ENCODE measurements around the gene ODC1. TPM values are rescaled to one million over a fixed set of nuclear protein-coding genes. Genes with fewer than 3 reads are reported as not detected.

Gene ODC1
- total RNA-seq, 3 donors from 2014 or later, result 39.8 to 68.8 (median 60.3) TPM

DNA sequence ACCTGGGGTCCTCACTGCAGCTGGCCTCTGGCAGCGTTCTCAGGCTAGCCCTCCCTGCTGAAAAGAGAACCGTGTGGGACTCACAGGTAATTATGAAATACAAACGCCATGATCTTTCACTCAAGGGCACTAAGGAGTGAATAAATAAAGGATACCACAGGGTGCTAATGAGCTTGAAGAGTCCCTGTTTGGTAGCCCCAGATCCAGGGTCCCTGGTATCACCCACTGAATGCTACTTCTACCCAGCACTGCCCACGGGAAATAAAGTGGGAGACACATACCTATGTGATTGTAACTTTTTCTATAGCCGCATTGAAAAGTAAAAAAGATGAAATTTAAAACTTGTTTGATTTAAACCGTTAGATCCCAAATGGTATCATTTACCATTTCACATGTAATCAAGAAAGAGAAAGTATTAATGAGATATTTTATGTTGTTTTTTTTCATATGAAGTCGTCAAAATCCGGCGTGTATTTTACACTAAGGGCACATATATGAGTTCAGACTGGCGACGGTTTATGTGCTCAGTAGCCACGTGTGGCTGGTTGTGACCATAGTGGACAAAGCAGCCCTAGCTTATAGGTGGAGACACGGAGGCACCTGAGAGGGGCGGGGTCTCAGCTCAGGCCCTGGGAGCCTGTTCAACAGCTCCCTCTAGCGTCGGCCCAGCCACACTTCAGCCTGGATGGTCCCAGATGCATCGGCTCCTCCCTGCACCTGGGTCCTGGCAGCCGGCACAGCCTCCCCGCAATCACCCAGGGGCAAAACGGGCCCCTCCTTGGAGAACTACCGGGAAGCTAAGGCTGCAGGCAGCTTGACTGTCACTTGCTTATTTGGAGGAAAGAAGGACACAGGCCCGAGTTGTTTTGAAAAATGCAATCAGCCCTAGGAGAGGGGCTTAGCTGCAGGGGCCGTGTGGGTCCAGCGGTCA is 39.2 kb downstream of the ODC1 start:
- Histone ChIP-seq H3K4me1 (peaks cover 3 to 25% of the 10 kb centered on the region in 2 donors), H3K9me3 (no peaks in the 10 kb centered on the region), H3K27me3 (no peaks in the 10 kb centered on the region), H3K27ac (peak overlapping the region; percentile 88 to 90), H3K36me3 (no peaks in the 10 kb centered on the region), H3K4me3 (peak overlapping the region in 1 of 3 donors; percentile 44)
- intact Hi-C loops (cut with DNase I; ENCODE audit: low total_unique reads), result no loop called here
- peak; percentile 81 to 83 for DNase-seq (ENCODE audit: low spot score in 2 of 2)
- TF ChIP-seq, protein P1, sequence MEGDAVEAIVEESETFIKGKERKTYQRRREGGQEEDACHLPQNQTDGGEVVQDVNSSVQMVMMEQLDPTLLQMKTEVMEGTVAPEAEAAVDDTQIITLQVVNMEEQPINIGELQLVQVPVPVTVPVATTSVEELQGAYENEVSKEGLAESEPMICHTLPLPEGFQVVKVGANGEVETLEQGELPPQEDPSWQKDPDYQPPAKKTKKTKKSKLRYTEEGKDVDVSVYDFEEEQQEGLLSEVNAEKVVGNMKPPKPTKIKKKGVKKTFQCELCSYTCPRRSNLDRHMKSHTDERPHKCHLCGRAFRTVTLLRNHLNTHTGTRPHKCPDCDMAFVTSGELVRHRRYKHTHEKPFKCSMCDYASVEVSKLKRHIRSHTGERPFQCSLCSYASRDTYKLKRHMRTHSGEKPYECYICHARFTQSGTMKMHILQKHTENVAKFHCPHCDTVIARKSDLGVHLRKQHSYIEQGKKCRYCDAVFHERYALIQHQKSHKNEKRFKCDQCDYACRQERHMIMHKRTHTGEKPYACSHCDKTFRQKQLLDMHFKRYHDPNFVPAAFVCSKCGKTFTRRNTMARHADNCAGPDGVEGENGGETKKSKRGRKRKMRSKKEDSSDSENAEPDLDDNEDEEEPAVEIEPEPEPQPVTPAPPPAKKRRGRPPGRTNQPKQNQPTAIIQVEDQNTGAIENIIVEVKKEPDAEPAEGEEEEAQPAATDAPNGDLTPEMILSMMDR (IDR thresholded peaks at IDR 0.05), result peak; percentile 84 to 91 (median 90)
- TF ChIP-seq POLR2AphosphoS5 (IDR thresholded peaks at IDR 0.05), result peak in 2 of 3 donors; percentile 9 to 10
- TF ChIP-seq POLR2A (IDR thresholded peaks at IDR 0.05), result no peak

DNA sequence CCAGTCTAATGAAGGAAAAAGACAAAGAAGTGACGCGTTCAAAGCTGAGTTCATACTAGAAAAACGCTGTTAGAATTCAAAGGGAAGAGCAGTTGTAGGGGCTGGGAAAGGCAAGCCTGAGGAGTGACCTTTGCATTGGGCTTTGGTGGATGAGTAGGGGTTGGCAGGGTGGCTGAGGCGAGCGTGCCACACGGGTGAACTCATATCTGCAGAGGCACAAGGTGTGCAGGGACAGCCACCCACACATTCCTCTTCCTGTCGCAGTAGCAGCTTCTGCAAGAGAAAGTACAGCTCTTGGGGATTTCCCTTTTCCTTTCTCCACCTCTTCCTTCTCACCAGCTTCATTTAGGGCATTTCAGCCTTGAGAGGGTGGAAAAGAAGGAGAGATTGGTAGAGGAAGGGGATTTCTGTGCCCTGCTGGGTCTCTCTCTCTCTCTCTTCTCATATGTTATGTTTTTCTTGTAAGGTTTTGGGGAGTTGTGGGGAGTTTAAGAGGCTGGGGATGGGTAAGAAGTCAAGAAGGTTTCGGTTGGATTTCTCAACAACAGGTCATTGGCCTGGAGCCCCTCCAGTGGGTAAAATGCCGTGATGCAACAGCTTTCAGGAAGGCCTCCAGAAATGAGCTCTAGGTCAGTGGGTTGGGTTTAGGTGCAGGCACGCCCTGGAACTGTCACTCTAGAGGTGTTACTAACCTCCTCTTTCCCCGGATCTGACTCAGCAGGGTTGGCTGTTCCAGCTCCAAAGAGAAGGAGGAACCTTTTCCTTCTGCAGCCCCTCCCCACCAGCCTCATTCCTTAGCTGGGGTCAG is 40.1 kb downstream of the ODC1 start:
- peak overlapping the region in 1 of 3 donors; percentile 44 for H3K4me3 ChIP-seq
- no peaks in the 10 kb centered on the region for H3K36me3 ChIP-seq
- intact Hi-C loops (cut with DNase I; ENCODE audit: low total_unique reads), result no loop called here
- peaks cover 3 to 25% of the 10 kb centered on the region in 2 donors for H3K4me1 ChIP-seq
- no peaks in the 10 kb centered on the region for H3K9me3 ChIP-seq
- peak; percentile 68 to 74 for DNase-seq (ENCODE audit: low spot score in 2 of 2)
- H3K27ac ChIP-seq, result peak overlapping the region; percentile 88 to 90
- no peaks in the 10 kb centered on the region for H3K27me3 ChIP-seq
- TF ChIP-seq POLR2A (IDR thresholded peaks at IDR 0.05) (no peak), POLR2AphosphoS5 (IDR thresholded peaks at IDR 0.05) (peak in 2 of 3 donors; percentile 13 to 16)
- TF ChIP-seq, protein P1 (IDR thresholded peaks at IDR 0.05), result no peak

DNA sequence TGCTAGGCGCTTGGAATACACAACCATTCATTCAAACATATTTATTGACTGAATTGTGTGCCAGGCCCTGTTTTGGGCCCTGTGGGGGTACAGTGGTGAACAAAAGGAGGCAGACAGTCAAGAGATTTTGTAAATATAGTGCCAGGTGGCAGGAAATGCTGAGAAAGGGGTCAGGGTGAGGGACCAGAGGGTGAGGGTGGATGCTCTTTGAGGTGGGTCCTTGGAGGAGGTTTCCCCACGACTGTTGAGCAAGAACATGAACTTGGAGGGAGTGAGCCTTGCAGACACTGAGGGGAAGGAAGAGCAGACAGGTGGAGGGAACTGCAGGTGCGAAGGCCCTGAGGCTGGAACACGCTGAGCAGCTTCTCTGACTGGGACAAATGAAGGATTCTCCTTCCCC is 40.7 kb downstream of the ODC1 start:
- no peak for DNase-seq (ENCODE audit: low spot score in 2 of 2)
- Histone ChIP-seq H3K4me3 (peak overlapping the region in 1 of 3 donors; percentile 44), H3K27ac (peak overlapping the region; percentile 88 to 90), H3K36me3 (no peaks in the 10 kb centered on the region), H3K27me3 (no peaks in the 10 kb centered on the region), H3K9me3 (no peaks in the 10 kb centered on the region), H3K4me1 (peaks cover 3 to 25% of the 10 kb centered on the region in 2 donors)
- intact Hi-C loops (cut with DNase I; ENCODE audit: low total_unique reads), result no loop called here
- no peak for TF ChIP-seq POLR2A (IDR thresholded peaks at IDR 0.05)
- TF ChIP-seq, protein P1 (IDR thresholded peaks at IDR 0.05), result no peak
- no peak for TF ChIP-seq POLR2AphosphoS5 (IDR thresholded peaks at IDR 0.05)

DNA sequence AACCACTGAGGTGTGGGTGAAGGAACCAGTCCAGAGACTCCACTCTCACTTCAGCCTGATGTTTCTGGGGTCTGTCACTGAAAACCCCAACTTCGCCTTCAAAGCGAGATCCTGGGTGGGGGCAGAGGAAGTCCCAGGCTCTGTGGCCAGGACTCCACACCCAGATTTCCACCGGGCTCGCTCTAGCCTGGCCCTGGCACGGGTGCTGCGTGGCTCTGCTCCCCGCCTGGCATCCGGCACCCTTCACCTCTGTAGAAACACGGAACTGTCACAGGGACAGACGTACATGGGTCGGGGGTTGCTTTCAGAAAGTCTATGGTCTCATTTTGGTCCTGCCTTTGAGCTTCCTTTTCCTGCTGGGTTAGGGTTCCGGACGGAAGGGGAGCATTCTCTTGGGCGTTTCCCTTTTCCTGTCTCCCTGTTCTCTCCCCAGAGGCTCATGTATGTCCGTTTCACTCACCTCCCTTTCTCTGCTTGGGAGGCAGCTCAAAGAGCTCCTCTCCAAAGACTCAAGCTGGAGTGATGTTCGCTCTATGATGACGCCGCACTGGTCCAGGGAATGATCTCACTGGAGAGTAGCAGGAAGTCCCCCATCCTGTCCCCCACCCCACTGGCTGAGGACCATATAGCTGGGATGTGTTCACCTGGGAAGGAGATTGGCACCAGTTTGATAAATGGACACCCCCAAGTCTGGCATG is 41.5 kb downstream of the ODC1 start:
- Histone ChIP-seq H3K9me3 (no peaks in the 10 kb centered on the region), H3K4me3 (no peak overlapping the region), H3K27me3 (no peaks in the 10 kb centered on the region), H3K4me1 (peaks cover 3 to 25% of the 10 kb centered on the region in 2 donors), H3K27ac (peak overlapping the region; percentile 90), H3K36me3 (no peaks in the 10 kb centered on the region)
- no peak for TF ChIP-seq POLR2A (IDR thresholded peaks at IDR 0.05)
- no peak for TF ChIP-seq POLR2AphosphoS5 (IDR thresholded peaks at IDR 0.05)
- TF ChIP-seq, protein P1 (IDR thresholded peaks at IDR 0.05), result no peak
- no peak for DNase-seq (ENCODE audit: low spot score in 2 of 2)
- intact Hi-C loops (cut with DNase I; ENCODE audit: low total_unique reads), result no loop called here
